Measurements from ENCODE around the gene PLA2G12B. TPM values are rescaled to one million over a fixed set of nuclear protein-coding genes. Genes with fewer than 3 reads are reported as not detected.

Gene PLA2G12B
- total RNA-seq, 1 donor from 2014 or later = not detected

DNA sequence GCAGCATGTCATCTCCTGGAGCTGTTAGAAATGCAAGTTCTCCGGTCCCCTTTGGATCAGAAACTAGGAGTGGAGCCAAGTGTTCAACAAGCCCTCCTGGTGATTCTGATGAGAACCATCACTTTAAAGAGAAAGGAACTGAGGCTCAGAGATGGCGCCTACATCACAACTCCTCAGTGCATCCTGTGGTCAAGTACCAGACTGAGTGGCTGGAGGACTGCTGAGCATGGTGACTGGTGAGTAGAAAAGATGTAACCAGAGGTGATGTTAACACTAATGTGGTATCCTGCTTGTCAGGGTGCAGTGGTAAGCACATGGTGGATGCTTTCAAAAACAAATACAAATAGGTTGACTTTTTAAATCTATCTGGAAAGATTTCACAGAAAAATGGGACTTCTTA, 64.5 kb downstream of the PLA2G12B start:
- peaks cover 5% of the 10 kb centered on the region for H3K4me1 Mint-ChIP-seq (ENCODE audit: unreplicated experiment)
- H3K27me3 Mint-ChIP-seq (ENCODE audit: unreplicated experiment) = no peaks in the 10 kb centered on the region
- no peak overlapping the region for H3K4me3 Mint-ChIP-seq (ENCODE audit: unreplicated experiment)

GRCh38 chr10:72889391-72889831, 65.2 kb downstream of the PLA2G12B start:
- Mint-ChIP-seq H3K4me3 (ENCODE audit: unreplicated experiment) (no peak overlapping the region), H3K36me3 (ENCODE audit: unreplicated experiment) (peaks cover 47% of the 10 kb centered on the region), H3K4me1 (ENCODE audit: unreplicated experiment) (peaks cover 5% of the 10 kb centered on the region), H3K27ac (ENCODE audit: unreplicated experiment) (no peak overlapping the region), H3K9me3 (ENCODE audit: unreplicated experiment) (no peaks in the 10 kb centered on the region), H3K27me3 (ENCODE audit: unreplicated experiment) (no peaks in the 10 kb centered on the region)
- DNase-seq (ENCODE audit: extremely low spot score, unreplicated experiment) = no peak
- TF ChIP-seq, protein P1, sequence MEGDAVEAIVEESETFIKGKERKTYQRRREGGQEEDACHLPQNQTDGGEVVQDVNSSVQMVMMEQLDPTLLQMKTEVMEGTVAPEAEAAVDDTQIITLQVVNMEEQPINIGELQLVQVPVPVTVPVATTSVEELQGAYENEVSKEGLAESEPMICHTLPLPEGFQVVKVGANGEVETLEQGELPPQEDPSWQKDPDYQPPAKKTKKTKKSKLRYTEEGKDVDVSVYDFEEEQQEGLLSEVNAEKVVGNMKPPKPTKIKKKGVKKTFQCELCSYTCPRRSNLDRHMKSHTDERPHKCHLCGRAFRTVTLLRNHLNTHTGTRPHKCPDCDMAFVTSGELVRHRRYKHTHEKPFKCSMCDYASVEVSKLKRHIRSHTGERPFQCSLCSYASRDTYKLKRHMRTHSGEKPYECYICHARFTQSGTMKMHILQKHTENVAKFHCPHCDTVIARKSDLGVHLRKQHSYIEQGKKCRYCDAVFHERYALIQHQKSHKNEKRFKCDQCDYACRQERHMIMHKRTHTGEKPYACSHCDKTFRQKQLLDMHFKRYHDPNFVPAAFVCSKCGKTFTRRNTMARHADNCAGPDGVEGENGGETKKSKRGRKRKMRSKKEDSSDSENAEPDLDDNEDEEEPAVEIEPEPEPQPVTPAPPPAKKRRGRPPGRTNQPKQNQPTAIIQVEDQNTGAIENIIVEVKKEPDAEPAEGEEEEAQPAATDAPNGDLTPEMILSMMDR (IDR thresholded peaks at IDR 0.05) = no peak

More for the DNA sequence above, 64.5 kb downstream of the PLA2G12B start:
- H3K27ac Mint-ChIP-seq (ENCODE audit: unreplicated experiment) = no peak overlapping the region
- H3K36me3 Mint-ChIP-seq (ENCODE audit: unreplicated experiment) = peaks cover 40% of the 10 kb centered on the region
- no peaks in the 10 kb centered on the region for H3K9me3 Mint-ChIP-seq (ENCODE audit: unreplicated experiment)
- TF ChIP-seq, protein P1 (IDR thresholded peaks at IDR 0.05) = no peak
- DNase-seq (ENCODE audit: extremely low spot score, unreplicated experiment) = no peak

DNA sequence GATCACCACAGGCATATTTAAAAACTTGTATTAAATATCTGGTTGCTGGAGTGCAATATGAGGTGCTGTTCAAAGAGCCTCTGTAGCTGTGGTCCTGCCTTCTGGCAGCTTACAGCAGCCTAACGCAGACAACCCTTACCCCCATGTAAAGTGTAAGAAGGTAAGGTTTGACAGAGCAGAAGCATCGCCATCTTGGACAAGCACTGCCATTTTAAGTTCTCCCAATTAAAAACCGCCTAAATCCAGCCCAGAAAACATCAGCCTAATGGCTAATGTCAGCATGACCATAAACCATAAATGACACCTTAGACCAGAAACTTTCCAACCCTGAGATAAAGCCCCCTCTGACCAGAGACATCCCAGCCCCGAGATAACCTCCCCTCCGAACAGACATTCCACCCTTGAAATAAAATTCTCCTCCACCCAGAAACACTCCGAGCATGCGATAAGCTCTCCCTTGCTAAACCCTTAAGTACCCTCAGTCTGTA, 66.4 kb downstream of the PLA2G12B start:
- peaks cover 5% of the 10 kb centered on the region for H3K4me1 Mint-ChIP-seq (ENCODE audit: unreplicated experiment)
- no peak overlapping the region for H3K27ac Mint-ChIP-seq (ENCODE audit: unreplicated experiment)
- no peaks in the 10 kb centered on the region for H3K27me3 Mint-ChIP-seq (ENCODE audit: unreplicated experiment)
- H3K9me3 Mint-ChIP-seq (ENCODE audit: unreplicated experiment) = no peaks in the 10 kb centered on the region
- H3K4me3 Mint-ChIP-seq (ENCODE audit: unreplicated experiment) = no peak overlapping the region
- H3K36me3 Mint-ChIP-seq (ENCODE audit: unreplicated experiment) = peaks cover 54% of the 10 kb centered on the region
- TF ChIP-seq, protein P1 (IDR thresholded peaks at IDR 0.05) = no peak
- DNase-seq (ENCODE audit: extremely low spot score, unreplicated experiment) = no peak

DNA sequence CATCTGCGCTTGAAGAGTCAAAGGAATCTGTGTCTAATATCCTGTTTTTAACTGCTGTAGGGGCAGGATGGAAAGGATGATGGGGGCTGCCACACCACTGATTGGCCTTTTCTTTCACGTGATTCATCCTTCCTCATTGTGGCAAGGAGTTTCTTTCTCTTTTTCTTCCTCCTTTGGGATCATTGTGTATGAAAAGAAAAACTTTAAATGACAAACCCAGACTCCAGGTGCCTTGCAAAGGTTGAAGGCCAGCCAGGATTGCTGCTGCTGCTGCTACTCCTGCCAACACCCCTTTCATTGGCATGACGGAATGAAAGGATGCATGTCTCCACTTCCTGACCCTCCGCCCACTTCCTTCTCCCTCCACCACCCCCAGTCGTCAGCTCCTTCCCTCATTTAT, 67.6 kb downstream of the PLA2G12B start:
- Mint-ChIP-seq H3K27ac (ENCODE audit: unreplicated experiment) (peak overlapping the region; percentile 6), H3K4me1 (ENCODE audit: unreplicated experiment) (peaks cover 5% of the 10 kb centered on the region), H3K27me3 (ENCODE audit: unreplicated experiment) (no peaks in the 10 kb centered on the region), H3K9me3 (ENCODE audit: unreplicated experiment) (no peaks in the 10 kb centered on the region), H3K4me3 (ENCODE audit: unreplicated experiment) (no peak overlapping the region), H3K36me3 (ENCODE audit: unreplicated experiment) (peaks cover 60% of the 10 kb centered on the region)
- TF ChIP-seq, protein P1 (IDR thresholded peaks at IDR 0.05) = no peak
- no peak for DNase-seq (ENCODE audit: extremely low spot score, unreplicated experiment)

GRCh38 chr10:72886621-72887020, 68.0 kb downstream of the PLA2G12B start:
- TF ChIP-seq, protein P1 (IDR thresholded peaks at IDR 0.05) = no peak
- H3K27me3 Mint-ChIP-seq (ENCODE audit: unreplicated experiment) = no peaks in the 10 kb centered on the region
- H3K27ac Mint-ChIP-seq (ENCODE audit: unreplicated experiment) = no peak overlapping the region
- no peaks in the 10 kb centered on the region for H3K9me3 Mint-ChIP-seq (ENCODE audit: unreplicated experiment)
- H3K4me1 Mint-ChIP-seq (ENCODE audit: unreplicated experiment) = peaks cover 5% of the 10 kb centered on the region
- no peak for DNase-seq (ENCODE audit: extremely low spot score, unreplicated experiment)
- H3K36me3 Mint-ChIP-seq (ENCODE audit: unreplicated experiment) = peaks cover 61% of the 10 kb centered on the region
- no peak overlapping the region for H3K4me3 Mint-ChIP-seq (ENCODE audit: unreplicated experiment)

Measured in osteocyte (in vitro differentiated cells).